Dendritic cell treated with granulocyte-macrophage colony-stimulating factor and Interleukin-4, amounts not matched to agents 40 ng/mL and 50 ng/mL, for 4 days (primary cell): ENCODE results near the gene ZNF12.

Source experiments
- H3K27ac Mint-ChIP-seq: one replicate; pipeline ENCODE4 v1.8.0; 2022; ENCODE audit warnings: mild to moderate bottlenecking, mixed read lengths
- H3K27me3 Mint-ChIP-seq: one replicate; pipeline ENCODE4 v1.8.0; 2022; ENCODE audit warnings: mild to moderate bottlenecking, mixed read lengths
- H3K36me3 Mint-ChIP-seq: one replicate; pipeline ENCODE4 v1.8.0; 2022; ENCODE audit warnings: low read depth, mixed read lengths
- H3K4me1 Mint-ChIP-seq: one replicate; pipeline ENCODE4 v1.8.0; 2022; ENCODE audit warnings: low read depth, mixed read lengths
- H3K4me3 Mint-ChIP-seq: one replicate; pipeline ENCODE4 v1.8.0; 2022; ENCODE audit warnings: mild to moderate bottlenecking, moderate library complexity, mixed read lengths
- H3K9me3 Mint-ChIP-seq: one replicate; pipeline ENCODE4 v1.8.0; 2022; ENCODE audit warnings: mixed read lengths
- intact Hi-C: fragments of 100-400 bp; cut with micrococcal nuclease; formaldehyde crosslinking; loops from one replicate; pipeline ENCODE4 v1.15.0; 2022

ZNF12 gene

GRCh38 chr7:6647541-6647940 is 59.2 kb downstream of the ZNF12 start:
- Mint-ChIP-seq H3K4me1 (no peaks in the 10 kb centered on the region), H3K36me3 (peaks cover 100% of the 10 kb centered on the region), H3K4me3 (no peak overlapping the region), H3K9me3 (peaks cover 42% of the 10 kb centered on the region), H3K27me3 (no peaks in the 10 kb centered on the region), H3K27ac (no peak overlapping the region)
- intact Hi-C loops: no loop called here

DNA sequence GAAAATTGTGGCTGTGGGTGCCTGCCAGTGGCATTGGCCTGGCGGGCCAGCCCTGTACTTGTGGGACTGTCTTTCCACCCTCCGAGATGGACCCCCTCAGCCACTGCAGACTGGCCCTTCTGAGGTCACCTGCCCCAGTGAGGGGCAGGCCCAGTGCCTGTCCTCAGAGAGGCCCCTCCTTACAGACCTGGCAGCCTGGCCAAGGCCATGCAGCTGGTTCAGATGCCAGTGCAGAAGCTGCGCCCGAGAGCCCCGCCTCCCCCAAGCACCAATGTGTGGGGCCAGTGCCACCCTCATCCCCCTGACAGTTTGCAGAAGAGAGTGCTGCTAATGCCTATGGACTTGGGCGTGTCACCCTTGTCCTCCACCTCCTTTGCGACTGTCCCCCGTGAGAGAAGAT is 59.7 kb downstream of the ZNF12 start:
- Mint-ChIP-seq H3K36me3 (peaks cover 100% of the 10 kb centered on the region), H3K4me3 (no peak overlapping the region), H3K9me3 (peaks cover 38% of the 10 kb centered on the region), H3K27me3 (no peaks in the 10 kb centered on the region), H3K27ac (no peak overlapping the region), H3K4me1 (no peaks in the 10 kb centered on the region)
- intact Hi-C loops: no loop called here

GRCh38 chr7:6646465-6646864 is 60.3 kb downstream of the ZNF12 start:
- H3K36me3 Mint-ChIP-seq: peaks cover 100% of the 10 kb centered on the region

DNA sequence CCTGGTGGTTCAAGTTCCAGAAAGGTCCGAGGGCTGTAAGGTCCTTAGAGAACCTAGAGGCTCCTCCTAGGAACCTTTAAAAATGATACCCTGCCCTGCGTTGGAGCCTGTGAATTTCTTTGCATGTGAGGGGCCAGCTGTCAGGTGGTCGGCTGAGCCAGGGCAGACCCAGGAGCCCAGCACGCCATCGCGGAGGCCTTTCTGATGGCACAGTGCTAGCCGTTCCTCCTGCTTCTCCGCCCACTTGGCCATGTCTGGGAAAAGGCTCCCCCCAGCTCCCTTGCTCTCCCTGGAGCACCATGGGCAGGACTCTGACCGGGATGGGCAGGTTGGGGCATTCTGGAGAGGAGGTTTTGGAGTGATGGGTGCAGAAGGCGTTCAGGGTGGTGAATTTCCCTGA is 62.0 kb downstream of the ZNF12 start:
- no peak overlapping the region for H3K27ac Mint-ChIP-seq
- H3K4me3 Mint-ChIP-seq: no peak overlapping the region
- peaks cover 100% of the 10 kb centered on the region for H3K36me3 Mint-ChIP-seq
- intact Hi-C loops: no loop called here
- peaks cover 10% of the 10 kb centered on the region for H3K4me1 Mint-ChIP-seq
- no peaks in the 10 kb centered on the region for H3K27me3 Mint-ChIP-seq
- H3K9me3 Mint-ChIP-seq: peaks cover 14% of the 10 kb centered on the region

More at GRCh38 chr7:6646465-6646864, 60.3 kb downstream of the ZNF12 start:
- H3K27me3 Mint-ChIP-seq: no peaks in the 10 kb centered on the region
- no peaks in the 10 kb centered on the region for H3K4me1 Mint-ChIP-seq
- intact Hi-C loops: no loop called here
- no peak overlapping the region for H3K27ac Mint-ChIP-seq
- peaks cover 32% of the 10 kb centered on the region for H3K9me3 Mint-ChIP-seq
- H3K4me3 Mint-ChIP-seq: no peak overlapping the region

DNA sequence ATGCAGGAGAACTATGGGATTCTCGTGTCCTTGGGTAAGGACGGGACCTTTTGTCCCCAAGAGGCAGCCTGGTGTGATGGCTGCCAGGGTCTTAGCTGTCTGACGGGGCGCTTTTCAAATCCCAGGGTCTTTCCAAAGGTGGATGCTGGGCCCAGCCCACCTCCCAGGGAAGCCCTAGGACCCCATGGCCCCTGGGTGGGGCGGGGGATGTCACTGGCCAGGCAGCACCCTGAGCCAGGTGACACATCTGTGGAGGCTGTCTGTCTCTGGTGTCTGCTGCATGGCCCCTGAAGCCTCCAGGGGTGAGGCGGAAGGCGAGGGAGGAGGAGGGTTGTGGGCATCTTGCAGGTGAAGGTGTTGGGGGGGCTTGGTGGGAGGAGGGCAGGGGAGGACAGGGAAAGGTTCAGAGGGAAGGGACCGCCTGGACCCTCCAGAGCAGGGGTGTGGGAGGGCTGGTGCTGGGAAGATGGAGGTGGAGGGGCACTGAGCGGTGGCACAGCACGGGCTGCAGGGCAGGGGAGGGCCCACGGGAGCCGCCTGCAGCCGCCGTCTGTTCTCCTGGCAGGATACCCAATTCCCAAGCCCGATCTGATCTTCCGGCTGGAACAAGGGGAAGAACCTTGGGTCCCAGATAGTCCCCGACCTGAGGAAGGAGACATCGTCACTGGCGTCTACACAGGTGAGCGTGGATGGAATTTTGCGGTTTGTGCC is 62.7 kb downstream of the ZNF12 start:
- intact Hi-C loops: no loop called here
- H3K27me3 Mint-ChIP-seq: no peaks in the 10 kb centered on the region
- H3K27ac Mint-ChIP-seq: no peak overlapping the region
- no peak overlapping the region for H3K4me3 Mint-ChIP-seq
- H3K9me3 Mint-ChIP-seq: peaks cover 8% of the 10 kb centered on the region
- H3K4me1 Mint-ChIP-seq: peaks cover 16% of the 10 kb centered on the region
- H3K36me3 Mint-ChIP-seq: peaks cover 100% of the 10 kb centered on the region

DNA sequence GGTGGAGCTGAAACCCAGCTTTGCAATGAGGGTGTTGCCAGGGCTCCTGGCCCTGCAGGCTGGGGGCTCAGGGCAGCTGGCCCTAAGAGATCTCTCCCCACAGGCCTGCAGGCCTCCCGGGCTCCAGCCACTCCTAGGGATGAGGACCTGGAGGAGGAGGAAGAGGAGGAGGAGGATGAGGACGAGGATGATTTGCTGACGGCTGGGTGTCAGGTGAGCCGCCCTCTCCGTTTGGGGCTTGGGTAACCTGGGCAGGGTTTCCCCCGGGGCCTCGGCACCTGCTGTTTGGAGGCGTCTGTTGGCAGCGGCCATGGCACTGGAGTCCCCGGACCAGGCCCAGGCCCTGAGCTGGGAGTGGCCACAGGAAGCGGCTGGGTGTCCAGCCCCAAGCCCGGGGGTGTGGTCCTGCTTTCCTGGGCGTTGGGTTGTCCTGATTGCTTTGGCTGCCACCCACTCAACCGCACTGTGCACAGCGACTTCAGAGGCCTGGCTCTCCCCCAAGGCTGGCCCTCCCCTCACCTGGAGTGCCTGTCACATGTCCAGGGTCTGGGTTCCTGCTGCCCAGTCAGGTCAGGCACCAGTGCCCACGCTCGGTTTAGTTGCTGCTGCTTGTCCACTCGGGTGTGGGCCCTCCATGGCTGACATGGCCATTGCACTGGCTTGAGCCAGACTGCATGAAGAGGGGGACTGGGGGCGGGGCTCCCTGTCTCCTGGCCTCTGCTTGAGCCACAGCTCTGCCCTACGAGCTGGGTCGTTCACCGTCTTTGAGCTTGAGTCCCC is 63.7 kb downstream of the ZNF12 start:
- Mint-ChIP-seq H3K4me3 (no peak overlapping the region), H3K9me3 (no peaks in the 10 kb centered on the region), H3K27me3 (no peaks in the 10 kb centered on the region), H3K36me3 (peaks cover 94% of the 10 kb centered on the region), H3K4me1 (peaks cover 26% of the 10 kb centered on the region), H3K27ac (no peak overlapping the region)
- intact Hi-C loops: no loop called here

DNA sequence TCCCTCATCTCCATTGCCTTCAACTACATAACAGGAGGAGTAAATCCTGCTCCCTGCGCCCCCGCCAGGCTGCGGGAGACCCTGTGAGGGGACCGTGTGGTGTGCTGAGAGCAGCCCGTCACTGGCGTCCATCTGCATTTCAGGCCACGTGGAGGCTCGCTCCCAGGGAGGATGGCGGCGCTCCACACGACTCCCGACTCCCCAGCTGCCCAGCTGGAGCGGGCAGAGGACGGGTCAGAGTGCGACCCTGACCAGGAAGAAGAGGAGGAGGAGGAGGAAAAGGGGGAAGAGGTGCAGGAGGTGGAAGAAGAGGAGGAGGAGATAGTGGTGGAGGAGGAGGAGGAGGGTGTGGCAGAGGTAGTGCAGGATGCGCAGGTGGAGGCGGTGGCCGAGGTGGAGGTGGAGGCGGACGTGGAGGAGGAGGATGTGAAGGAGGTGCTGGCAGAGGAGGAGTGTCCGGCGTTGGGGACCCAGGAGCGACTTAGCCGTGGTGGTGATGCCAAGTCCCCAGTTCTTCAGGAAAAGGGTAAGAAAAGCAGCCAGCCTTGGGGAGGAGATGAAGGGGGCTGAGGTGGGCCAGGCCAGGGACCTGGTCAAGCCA is 64.4 kb downstream of the ZNF12 start:
- Mint-ChIP-seq H3K4me1 (peaks cover 31% of the 10 kb centered on the region), H3K9me3 (no peaks in the 10 kb centered on the region), H3K4me3 (no peak overlapping the region), H3K27ac (no peak overlapping the region), H3K36me3 (peaks cover 87% of the 10 kb centered on the region), H3K27me3 (no peaks in the 10 kb centered on the region)
- intact Hi-C loops: no loop called here

GRCh38 chr7:6641305-6642035 is 65.3 kb downstream of the ZNF12 start:
- Mint-ChIP-seq H3K9me3 (no peaks in the 10 kb centered on the region), H3K4me1 (peaks cover 32% of the 10 kb centered on the region), H3K27me3 (no peaks in the 10 kb centered on the region), H3K4me3 (no peak overlapping the region), H3K36me3 (peaks cover 78% of the 10 kb centered on the region), H3K27ac (no peak overlapping the region)
- intact Hi-C loops: no loop called here

DNA sequence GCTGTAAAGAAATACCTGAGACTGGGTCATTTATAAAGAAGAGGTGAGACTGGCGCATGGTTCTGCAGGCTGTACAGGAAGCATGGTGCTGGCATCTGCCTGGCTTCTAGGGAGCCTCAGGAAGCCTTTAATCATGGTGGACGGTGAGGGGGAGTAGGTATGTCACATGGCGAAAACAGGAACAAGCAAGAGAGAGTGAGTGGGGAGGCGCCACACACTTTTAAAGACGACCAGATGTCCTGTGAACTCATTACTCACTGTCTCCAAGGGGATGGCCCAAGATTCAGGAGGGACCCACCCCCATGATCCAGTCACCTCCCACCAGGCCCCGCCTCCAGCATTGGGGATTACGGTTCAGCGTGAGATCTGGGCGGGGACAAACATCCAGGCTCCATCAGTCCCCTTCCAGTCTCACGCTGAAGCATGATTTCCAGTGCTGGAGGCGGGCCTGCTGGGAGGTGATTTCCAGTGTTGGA is 66.5 kb downstream of the ZNF12 start:
- Mint-ChIP-seq H3K27ac (no peak overlapping the region), H3K4me1 (peaks cover 36% of the 10 kb centered on the region), H3K27me3 (no peaks in the 10 kb centered on the region), H3K36me3 (peaks cover 66% of the 10 kb centered on the region), H3K9me3 (no peaks in the 10 kb centered on the region), H3K4me3 (no peak overlapping the region)
- intact Hi-C loops: no loop called here

- peaks cover 60% of the 10 kb centered on the region for H3K36me3 Mint-ChIP-seq
- no peaks in the 10 kb centered on the region for H3K9me3 Mint-ChIP-seq
- no peaks in the 10 kb centered on the region for H3K27me3 Mint-ChIP-seq
- no peak overlapping the region for H3K4me3 Mint-ChIP-seq
- peak overlapping the region; percentile 75 for H3K27ac Mint-ChIP-seq
- H3K4me1 Mint-ChIP-seq: peaks cover 37% of the 10 kb centered on the region
- intact Hi-C loops: no loop called here
Observed at GRCh38 chr7:6639627-6640026, 67.1 kb downstream of the ZNF12 start.

- intact Hi-C loops: no loop called here
- peak overlapping the region; percentile 27 for H3K4me3 Mint-ChIP-seq
- H3K27ac Mint-ChIP-seq: peak overlapping the region; percentile 75
- peaks cover 6% of the 10 kb centered on the region for H3K9me3 Mint-ChIP-seq
- H3K27me3 Mint-ChIP-seq: no peaks in the 10 kb centered on the region
- H3K36me3 Mint-ChIP-seq: peaks cover 57% of the 10 kb centered on the region
- H3K4me1 Mint-ChIP-seq: peaks cover 43% of the 10 kb centered on the region
Observed at GRCh38 chr7:6639032-6639431, 67.7 kb downstream of the ZNF12 start.
